Adrenal gland (tissue), 12 donors: ENCODE data around the gene PARP14. TPM values are rescaled to one million over a fixed set of nuclear protein-coding genes. Genes with fewer than 3 reads are reported as not detected.

Experiments used
- DNase-seq, 7 donors: peaks; one replicate each; pipeline ENCODE4 v3.0.0-alpha.2; 2019 to 2020
- H3K27ac ChIP-seq, 5 donors: fragments of 200-600 bp; sonication (generic) in 4 of 5; 1 replicate in 3 of 5; 2 replicates in 2 of 5; pipeline versions ENCODE4 v1.5.1 to v1.8.0; 2016 to 2020; ENCODE audit warnings: mild to moderate bottlenecking in 1 of 5
- H3K27me3 ChIP-seq: fragments of 200-600 bp; 2 replicates; pipeline ENCODE4 v1.8.0; 2021
- H3K36me3 ChIP-seq, 2 donors: fragments of 200-600 bp; replicated peaks in 1 of 2; 1 replicate in 1 of 2; 2 replicates in 1 of 2; pipeline versions ENCODE4 v1.5.1 to v1.8.0; 2018 to 2022
- H3K4me1 ChIP-seq, 2 donors: fragments of 200-600 bp; replicated peaks in 1 of 2; 1 replicate in 1 of 2; 2 replicates in 1 of 2; pipeline versions ENCODE4 v1.5.1 to v1.8.0; 2018 to 2021
- H3K4me3 ChIP-seq, 4 donors: fragments of 200-600 bp; sonication (generic) in 3 of 4; one replicate each; pipeline ENCODE4 v1.5.1; 2016 to 2018
- H3K9me3 ChIP-seq, 3 donors: fragments of 200-600 bp; sonication (generic) in 1 of 3; replicated peaks in 1 of 3; 1 replicate in 2 of 3; 2 replicates in 1 of 3; pipeline versions ENCODE4 v1.5.1 to v1.8.0; 2016 to 2021
- POLR2A ChIP-seq, 2 donors: fragments of 450-650 bp; IDR thresholded peaks; one replicate each; pipeline ENCODE4 v1.6.1; 2017; ENCODE audit warnings: antibody characterized with exemption in 2 of 2, mild to moderate bottlenecking in 2 of 2, moderate library complexity in 1 of 2
- WGBS, 4 donors: extraction: QIAGEN DNeasy Blood & Tissue Kit in 2 of 4; methylation state at CpG; one replicate each; pipeline versions ENCODE4 v1.1.5 to v1.1.7; 2013 to 2017; 5-methylcytosine and 5-hydroxymethylcytosine counted together
- intact Hi-C, 2 donors: fragments of 100-400 bp; cut with DNase I; formaldehyde crosslinking; loops; one replicate each; pipeline versions ENCODE4 v1.14.1 to v1.15.0; 2022 to 2023
- polyA plus RNA-seq, 3 donors: library from polyadenylated mRNA; stranded (reverse); fragments of 200-250 nt in 2 of 3; fragments of 350-450 nt in 1 of 3; fragmentation: Illumina TruSeq in 1 of 3; extraction: RNeasy Lipid Tissue Mini Kit (QIAGEN cat#74804) in 1 of 3; gene quantifications; one replicate each; pipeline ENCODE4 v1.2.3, GENCODE V29; 2013 to 2014
- total RNA-seq, 9 donors: library from RNA; depleted of rRNA in 4 of 9; stranded (reverse); fragments of >200 nt in 4 of 9; fragments of 120-200 nt in 1 of 9; fragmentation: NEBNext Ultra II Directional in 1 of 9; extraction: Animal tissue kit (Norgen Biotek cat#: 25700) in 1 of 9; gene quantifications; one replicate each; pipeline versions ENCODE4 v1.1.0 to v1.2.4, GENCODE V29; 2013 to 2023
- TF ChIP-seq, protein P1 (sequence below), 6 experiments: fragments of 450-650 bp in 4 of 6; fragments of 200-600 bp in 2 of 6; sonication (generic) in 1 of 6; IDR thresholded peaks; 1 replicate in 5 of 6; 2 replicates in 1 of 6; pipeline versions ENCODE4 v1.5.1 to v1.8.0; 2016 to 2021; ENCODE audit warnings: antibody characterized with exemption in 6 of 6, mild to moderate bottlenecking in 2 of 6, moderate library complexity in 1 of 6
- donor health status: healthy with polysubstance abuse.
- donor health status: Bipolar disorder and iron deficiency.
- donor health status: DM: yes; HTN: yes; CAD: no.
- donor health status: DM: no; HTN: no; CAD: no.
- donor health status: DM: no; HTN: no; CAD: no.
- donor health status: DM: yes; HTN: yes; CAD: no.

PARP14 gene
- total and polyA plus RNA-seq, 12 donors = 17.4 to 90.2 (median 45.0) TPM

DNA sequence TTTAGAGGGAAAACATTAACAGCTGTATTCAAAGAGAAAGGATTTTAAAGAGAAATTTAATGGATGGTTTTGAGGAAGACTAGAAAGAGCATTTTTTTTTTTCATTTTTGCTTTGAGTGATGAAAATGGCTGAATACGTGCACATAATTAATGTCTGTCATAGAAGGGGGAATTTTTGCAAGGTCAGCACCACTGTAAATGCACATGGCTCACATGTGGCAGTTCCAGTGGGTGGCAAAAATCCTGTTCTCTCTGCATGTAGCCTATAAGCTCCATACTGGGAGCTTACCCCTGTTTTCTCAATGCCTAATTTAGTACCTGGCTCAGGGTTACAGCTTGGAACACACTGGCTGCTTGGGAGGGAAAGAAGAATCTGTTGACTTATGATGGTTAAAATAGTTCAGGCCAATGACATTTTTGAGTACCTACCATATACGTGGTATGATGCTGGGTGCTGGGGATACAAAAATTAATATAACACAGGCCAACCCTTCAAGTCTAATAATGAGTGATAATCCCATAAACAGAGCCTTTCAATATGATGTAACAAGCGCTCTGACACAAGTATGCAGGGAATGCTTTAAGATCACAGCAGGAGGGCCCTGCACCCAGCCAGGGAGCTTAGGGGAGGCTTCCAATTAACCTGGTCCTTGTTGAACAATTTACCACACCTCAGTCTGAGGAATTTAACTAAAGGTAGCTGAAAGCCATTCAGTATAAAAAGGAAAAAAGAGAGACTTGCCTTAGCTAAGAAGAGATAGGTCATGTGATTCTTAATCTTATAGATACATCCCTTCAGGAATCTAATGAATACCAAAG lies 80.0 kb downstream of the PARP14 start:
- Histone ChIP-seq H3K4me1 (peaks cover 0 to 25% of the 10 kb centered on the region in 2 donors), H3K4me3 (no peak overlapping the region), H3K27ac (no peak overlapping the region), H3K27me3 (no peaks in the 10 kb centered on the region), H3K36me3 (no peaks in the 10 kb centered on the region), H3K9me3 (no peaks in the 10 kb centered on the region)
- no peak for TF ChIP-seq POLR2A (IDR thresholded peaks at IDR 0.05)
- TF ChIP-seq, protein P1, sequence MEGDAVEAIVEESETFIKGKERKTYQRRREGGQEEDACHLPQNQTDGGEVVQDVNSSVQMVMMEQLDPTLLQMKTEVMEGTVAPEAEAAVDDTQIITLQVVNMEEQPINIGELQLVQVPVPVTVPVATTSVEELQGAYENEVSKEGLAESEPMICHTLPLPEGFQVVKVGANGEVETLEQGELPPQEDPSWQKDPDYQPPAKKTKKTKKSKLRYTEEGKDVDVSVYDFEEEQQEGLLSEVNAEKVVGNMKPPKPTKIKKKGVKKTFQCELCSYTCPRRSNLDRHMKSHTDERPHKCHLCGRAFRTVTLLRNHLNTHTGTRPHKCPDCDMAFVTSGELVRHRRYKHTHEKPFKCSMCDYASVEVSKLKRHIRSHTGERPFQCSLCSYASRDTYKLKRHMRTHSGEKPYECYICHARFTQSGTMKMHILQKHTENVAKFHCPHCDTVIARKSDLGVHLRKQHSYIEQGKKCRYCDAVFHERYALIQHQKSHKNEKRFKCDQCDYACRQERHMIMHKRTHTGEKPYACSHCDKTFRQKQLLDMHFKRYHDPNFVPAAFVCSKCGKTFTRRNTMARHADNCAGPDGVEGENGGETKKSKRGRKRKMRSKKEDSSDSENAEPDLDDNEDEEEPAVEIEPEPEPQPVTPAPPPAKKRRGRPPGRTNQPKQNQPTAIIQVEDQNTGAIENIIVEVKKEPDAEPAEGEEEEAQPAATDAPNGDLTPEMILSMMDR (IDR thresholded peaks at IDR 0.05) = no peak
- WGBS, 4 donors = 64 to 73% (median 72%) methylated on average over 3 of the region's 3 CpGs
- DNase-seq = no peak
- intact Hi-C loops = no loop called here

DNA sequence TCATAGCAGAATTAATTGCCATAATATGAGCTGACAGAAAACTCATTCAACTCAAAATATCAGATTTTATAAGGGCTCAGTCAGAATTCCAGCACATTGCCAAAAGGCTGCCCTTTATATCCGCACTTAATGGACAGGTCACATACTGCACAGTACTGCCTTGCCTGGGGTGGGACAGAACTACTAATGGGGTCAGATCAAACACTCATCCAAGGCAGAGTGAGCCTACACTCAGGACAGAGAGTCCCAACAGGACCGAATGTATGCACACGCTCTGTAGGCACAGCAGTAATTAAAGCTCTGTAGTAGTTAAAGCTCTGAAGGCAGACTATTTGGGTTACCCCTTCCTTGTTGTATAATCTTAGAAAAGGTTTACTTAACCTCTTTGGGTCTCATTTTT lies 85.8 kb downstream of the PARP14 start:
- no peak for DNase-seq
- WGBS, 4 donors = 95 to 100% (median 96%) methylated on average over 3 of the region's 3 CpGs
- peaks cover 2 to 16% of the 10 kb centered on the region in 2 donors for H3K4me1 ChIP-seq
- no peaks in the 10 kb centered on the region for H3K27me3 ChIP-seq
- no peaks in the 10 kb centered on the region for H3K36me3 ChIP-seq
- H3K27ac ChIP-seq = no peak overlapping the region
- TF ChIP-seq, protein P1 (IDR thresholded peaks at IDR 0.05) = no peak
- no peak for TF ChIP-seq POLR2A (IDR thresholded peaks at IDR 0.05)
- H3K9me3 ChIP-seq = no peaks in the 10 kb centered on the region
- intact Hi-C loops = no loop called here
- no peak overlapping the region for H3K4me3 ChIP-seq

DNA sequence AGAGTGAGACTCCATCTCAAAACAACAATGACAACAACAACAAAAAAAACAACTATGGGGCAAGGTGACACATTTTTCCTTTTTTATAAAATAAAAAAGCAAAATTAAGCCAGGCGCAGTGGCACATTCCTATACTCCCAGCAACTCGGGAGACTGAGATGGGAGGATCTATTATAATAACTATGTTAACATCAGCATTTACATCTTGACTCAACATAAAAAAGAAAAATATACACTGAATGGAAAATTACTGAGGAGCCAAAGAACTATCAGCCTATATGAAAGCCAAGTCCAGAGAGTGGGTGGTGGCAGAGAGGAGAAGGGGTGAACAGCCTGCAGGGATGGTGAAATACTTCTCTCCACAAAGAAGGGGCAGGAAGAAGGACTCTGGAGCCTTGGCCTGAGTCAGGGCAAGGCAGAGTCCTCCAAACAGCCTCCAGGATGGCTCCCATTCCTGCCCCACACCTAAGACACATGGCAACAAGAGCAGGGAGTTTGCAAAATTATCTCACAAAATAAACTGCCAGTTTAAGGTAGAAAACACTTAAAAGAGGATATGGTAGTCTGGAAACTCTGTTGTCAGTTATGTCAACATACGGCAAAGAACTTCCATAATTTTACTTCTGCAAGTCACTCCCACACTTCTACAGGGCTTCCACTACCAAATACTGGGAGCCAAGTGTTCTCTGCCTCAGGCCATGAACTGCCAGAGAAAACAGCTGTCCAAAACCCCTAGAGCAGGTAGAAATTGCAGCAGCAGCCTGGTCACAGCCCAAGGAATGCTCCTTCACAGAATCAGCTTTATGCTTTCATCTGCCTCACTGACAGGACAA lies 87.1 kb downstream of the PARP14 start:
- intact Hi-C loops = no loop called here
- Histone ChIP-seq H3K4me3 (no peak overlapping the region), H3K27ac (peak overlapping the region in 1 of 5 donors; percentile 61), H3K36me3 (no peaks in the 10 kb centered on the region), H3K9me3 (no peaks in the 10 kb centered on the region), H3K27me3 (no peaks in the 10 kb centered on the region), H3K4me1 (peaks cover 2 to 8% of the 10 kb centered on the region in 2 donors)
- WGBS, 4 donors = 80 to 87% (median 86%) methylated on average over 3 of the region's 3 CpGs
- no peak for DNase-seq
- TF ChIP-seq POLR2A (IDR thresholded peaks at IDR 0.05) = no peak
- TF ChIP-seq, protein P1 (IDR thresholded peaks at IDR 0.05) = no peak

DNA sequence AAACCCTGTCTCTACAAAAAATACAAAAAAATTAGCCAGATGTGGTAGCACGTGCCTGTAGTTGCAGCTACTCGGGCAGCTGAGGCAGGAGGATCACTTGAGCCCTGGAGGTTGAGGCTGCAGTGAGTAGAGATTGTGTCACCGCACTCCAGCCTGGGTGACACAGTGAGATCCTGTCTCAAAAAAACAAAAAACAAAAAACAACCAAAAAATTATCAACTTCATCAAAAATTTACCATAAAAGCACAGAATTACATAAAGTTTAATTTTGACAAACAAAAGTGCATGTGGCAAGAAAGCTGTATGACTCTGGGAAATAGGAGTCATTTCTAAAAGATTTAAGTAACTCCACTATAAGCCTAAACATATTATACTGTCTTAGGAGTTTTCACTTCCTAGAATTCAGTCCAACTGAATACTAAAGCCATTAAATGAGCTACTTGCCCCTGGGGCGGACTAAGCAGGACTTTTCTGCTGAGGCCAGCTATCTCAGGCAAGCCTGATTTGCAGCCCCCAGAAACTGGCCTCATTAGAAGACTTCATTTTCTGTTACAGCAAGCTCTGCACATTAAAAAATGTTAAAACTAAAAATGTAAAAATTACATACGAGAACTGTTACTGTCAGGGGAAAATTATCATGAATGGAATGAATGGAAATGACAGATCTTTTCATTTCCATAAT lies 90.0 kb downstream of the PARP14 start:
- no peak for DNase-seq
- no peak for TF ChIP-seq POLR2A (IDR thresholded peaks at IDR 0.05)
- TF ChIP-seq, protein P1 (IDR thresholded peaks at IDR 0.05) = no peak
- H3K27me3 ChIP-seq = no peaks in the 10 kb centered on the region
- H3K4me3 ChIP-seq = no peak overlapping the region
- H3K36me3 ChIP-seq = no peaks in the 10 kb centered on the region
- 84 to 96% (median 93%) methylated on average over 5 of the region's 5 CpGs for WGBS, 4 donors
- peaks cover 2 to 6% of the 10 kb centered on the region in 2 donors for H3K4me1 ChIP-seq
- intact Hi-C loops = no loop called here
- H3K27ac ChIP-seq = peak overlapping the region in 2 of 5 donors; percentile 2 to 42
- no peaks in the 10 kb centered on the region for H3K9me3 ChIP-seq
